SK-N-SH (cell line): ENCODE results near the gene RBM44. TPM values are rescaled to one million over a fixed set of nuclear protein-coding genes. Genes with fewer than 3 reads are reported as not detected.

Experiments
- CTCF ChIA-PET: fragments of 300-600, 350-600 bp; formaldehyde crosslinking; extraction: SDS; loops from one replicate; lab custom pipeline; 2021; lab: Yijun Ruan, JAX
- POLR2A ChIA-PET: fragments of 350-600 bp; sonication (Branson Sonifier 250); formaldehyde crosslinking; extraction: SDS; loops from one replicate; lab custom pipeline; 2020; ENCODE audit warnings: antibody characterized with exemption, inconsistent platforms; lab: Yijun Ruan, JAX
- DNase-seq: peaks from one replicate; pipeline ENCODE4 v3.0.0; 2012
- H2AFZ ChIP-seq: fragments of 200-600 bp; sonication (generic); 2 replicates; pipeline ENCODE4 v1.8.1; 2016; ENCODE audit warnings: antibody characterized with exemption, mild to moderate bottlenecking, low read depth
- H3F3A ChIP-seq: fragments of 200-600 bp; sonication (generic); replicated peaks from 2 replicates; pipeline ENCODE3; 2016; ENCODE audit warnings: antibody characterized with exemption, mild to moderate bottlenecking; ENCODE audit not compliant: insufficient read depth
- H3K27ac ChIP-seq, 2 experiments: fragments of 200-500 bp in 1 of 2; fragments of 200-600 bp in 1 of 2; sonication (Bioruptor generic) in 1 of 2; sonication (generic), shearing (Covaris generic) in 1 of 2; 2 replicates each; pipeline versions ENCODE4 v1.5.1 to v1.6.1; 2014 to 2016; ENCODE audit warnings: low read depth in 2 of 2, inconsistent platforms in 1 of 2, low read length in 1 of 2, mild to moderate bottlenecking in 1 of 2, mixed read lengths in 1 of 2
- H3K27me3 ChIP-seq: fragments of 200-600 bp; sonication (generic), shearing (Covaris generic); 2 replicates; pipeline ENCODE4 v1.6.1; 2016; ENCODE audit warnings: mixed run types; ENCODE audit not compliant: insufficient read depth
- H3K36me3 ChIP-seq, 2 experiments: fragments of 200-500 bp in 1 of 2; fragments of 200-600 bp in 1 of 2; sonication (Bioruptor generic) in 1 of 2; sonication (generic) in 1 of 2; replicated peaks in 1 of 2; 2 replicates each; pipeline versions ENCODE3 to v1.5.1; 2014 to 2016; ENCODE audit warnings: low read length in 1 of 2, mild to moderate bottlenecking in 1 of 2; ENCODE audit not compliant: insufficient read depth in 2 of 2, control insufficient read depth in 1 of 2
- H3K4me1 ChIP-seq, 2 experiments: fragments of 200-500 bp in 1 of 2; fragments of 200-600 bp in 1 of 2; sonication (Bioruptor generic) in 1 of 2; sonication (generic), shearing (Covaris generic) in 1 of 2; 2 replicates each; pipeline versions ENCODE4 v1.5.1 to v1.6.1; 2014 to 2016; ENCODE audit warnings: low read depth in 1 of 2, low read length in 1 of 2, mixed run types in 1 of 2; ENCODE audit not compliant: insufficient read depth in 2 of 2, control insufficient read depth in 1 of 2
- H3K4me2 ChIP-seq: fragments of 200-600 bp; sonication (generic), shearing (Covaris generic); 2 replicates; pipeline ENCODE4 v1.6.1; 2017; ENCODE audit warnings: mixed run types
- H3K4me3 ChIP-seq, 2 experiments: fragments of 200-500 bp in 1 of 2; fragments of 200-600 bp in 1 of 2; sonication (Bioruptor generic) in 1 of 2; sonication (generic), shearing (Covaris generic) in 1 of 2; 2 replicates each; pipeline versions ENCODE4 v1.5.1 to v1.8.1; 2014 to 2016; ENCODE audit warnings: low read depth in 2 of 2, inconsistent platforms in 1 of 2, low read length in 1 of 2, mild to moderate bottlenecking in 1 of 2, mixed read lengths in 1 of 2, moderate library complexity in 1 of 2
- H3K79me2 ChIP-seq: fragments of 200-600 bp; sonication (generic); 2 replicates; pipeline ENCODE4 v1.8.1; 2017; ENCODE audit warnings: mild to moderate bottlenecking; ENCODE audit not compliant: insufficient read depth
- H3K9ac ChIP-seq: fragments of 200-600 bp; sonication (generic); 2 replicates; pipeline ENCODE4 v1.6.1; 2017; ENCODE audit warnings: mixed run types
- H3K9me2 ChIP-seq: fragments of 200-600 bp; sonication (generic); 2 replicates; pipeline ENCODE4 v1.6.1; 2017; ENCODE audit warnings: mixed run types
- H3K9me3 ChIP-seq: fragments of 200-600 bp; sonication (generic); 2 replicates; pipeline ENCODE4 v1.6.1; 2017; ENCODE audit warnings: mixed run types, mild to moderate bottlenecking, moderate library complexity
- H4K20me1 ChIP-seq: fragments of 200-600 bp; sonication (generic); 2 replicates; pipeline ENCODE4 v1.6.1; 2017; ENCODE audit warnings: mild to moderate bottlenecking, mixed run types; ENCODE audit not compliant: insufficient read depth
- EZH2phosphoT487 ChIP-seq: fragments of 200-600 bp; sonication (generic); IDR thresholded peaks from 2 replicates; pipeline ENCODE4 v1.6.1; 2017; ENCODE audit warnings: low read depth, mixed run types, mild to moderate bottlenecking, antibody characterized with exemption, moderate library complexity, borderline replicate concordance
- PBX3 ChIP-seq: IDR thresholded peaks from 2 replicates; pipeline ENCODE4; 2012
- SIN3A ChIP-seq: IDR thresholded peaks from 2 replicates; pipeline ENCODE4 v1.6.1; 2012; ENCODE audit warnings: low read depth, mild to moderate bottlenecking, low read length, moderate library complexity, borderline replicate concordance
- SMC3 ChIP-seq: IDR thresholded peaks from 2 replicates; pipeline ENCODE4 v1.6.1; 2012; ENCODE audit warnings: low read depth, low read length, improper control_type of control experiment
- TAF1 ChIP-seq: IDR thresholded peaks from 2 replicates; pipeline ENCODE4 v1.6.1; 2012; ENCODE audit warnings: low read depth, mild to moderate bottlenecking, low read length, moderate library complexity, borderline replicate concordance
- WGBS: methylation state at CpG from one replicate; pipeline ENCODE4 v1.1.6; 2017; ENCODE audit warnings: low lambda C conversion rate; 5-methylcytosine and 5-hydroxymethylcytosine counted together
- polyA plus RNA-seq, 3 experiments: library from polyadenylated mRNA; depleted of rRNA; stranded (reverse); fragments of >200 nt; gene quantifications; 2 replicates each; pipeline ENCODE4 v1.2.3, GENCODE V29; 2012
- TF ChIP-seq, protein P1 (sequence below): fragments of 200-600 bp; sonication (generic); IDR thresholded peaks from 2 replicates; pipeline ENCODE4 v1.6.1; 2017; ENCODE audit warnings: antibody characterized with exemption, mild to moderate bottlenecking, moderate library complexity
- TF ChIP-seq, protein P2 (sequence below): IDR thresholded peaks from 2 replicates; pipeline ENCODE4 v1.6.1; 2012; ENCODE audit warnings: mild to moderate bottlenecking, low read depth, low read length, moderate library complexity

The RBM44 gene
- polyA plus RNA-seq, 1 of the 3 experiments (the other 2 are of a cell fraction) = 0.30 TPM

- TF ChIP-seq PBX3 (no peak), SMC3 (no peak), SIN3A (no peak)
- TF ChIP-seq, protein P1, sequence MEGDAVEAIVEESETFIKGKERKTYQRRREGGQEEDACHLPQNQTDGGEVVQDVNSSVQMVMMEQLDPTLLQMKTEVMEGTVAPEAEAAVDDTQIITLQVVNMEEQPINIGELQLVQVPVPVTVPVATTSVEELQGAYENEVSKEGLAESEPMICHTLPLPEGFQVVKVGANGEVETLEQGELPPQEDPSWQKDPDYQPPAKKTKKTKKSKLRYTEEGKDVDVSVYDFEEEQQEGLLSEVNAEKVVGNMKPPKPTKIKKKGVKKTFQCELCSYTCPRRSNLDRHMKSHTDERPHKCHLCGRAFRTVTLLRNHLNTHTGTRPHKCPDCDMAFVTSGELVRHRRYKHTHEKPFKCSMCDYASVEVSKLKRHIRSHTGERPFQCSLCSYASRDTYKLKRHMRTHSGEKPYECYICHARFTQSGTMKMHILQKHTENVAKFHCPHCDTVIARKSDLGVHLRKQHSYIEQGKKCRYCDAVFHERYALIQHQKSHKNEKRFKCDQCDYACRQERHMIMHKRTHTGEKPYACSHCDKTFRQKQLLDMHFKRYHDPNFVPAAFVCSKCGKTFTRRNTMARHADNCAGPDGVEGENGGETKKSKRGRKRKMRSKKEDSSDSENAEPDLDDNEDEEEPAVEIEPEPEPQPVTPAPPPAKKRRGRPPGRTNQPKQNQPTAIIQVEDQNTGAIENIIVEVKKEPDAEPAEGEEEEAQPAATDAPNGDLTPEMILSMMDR = no peak
These were observed 63.4 kb downstream of the RBM44 start (continued) for GRCh38 chr2:237861875-237862527.

DNA sequence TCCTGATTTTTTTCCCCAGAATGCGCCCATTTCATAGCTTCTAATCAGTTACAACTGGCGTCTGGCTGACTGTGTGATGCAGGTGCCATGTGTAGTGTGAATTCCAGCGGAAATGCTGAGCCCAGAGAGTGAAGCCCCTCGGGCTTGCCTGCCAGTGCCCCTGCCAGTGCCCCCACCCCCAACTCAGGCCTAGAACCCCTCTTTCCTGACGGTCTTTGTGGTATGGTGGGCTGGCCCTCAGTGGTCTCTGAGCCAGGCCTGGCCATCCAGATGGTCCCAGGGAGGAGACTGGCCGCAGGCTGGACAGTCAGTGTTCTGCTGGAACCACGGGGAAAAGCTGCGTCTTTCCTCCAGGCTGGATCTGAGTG, 63.9 kb downstream of the RBM44 start:
- H3K9me2 ChIP-seq = no peaks in the 10 kb centered on the region
- 100% methylated on average over 2 of the region's 8 CpGs for WGBS
- no peaks in the 10 kb centered on the region for H3K36me3 ChIP-seq
- H3K9ac ChIP-seq = no peak overlapping the region
- TF ChIP-seq EZH2phosphoT487 (no peak), TAF1 (no peak)
- TF ChIP-seq, protein P2, sequence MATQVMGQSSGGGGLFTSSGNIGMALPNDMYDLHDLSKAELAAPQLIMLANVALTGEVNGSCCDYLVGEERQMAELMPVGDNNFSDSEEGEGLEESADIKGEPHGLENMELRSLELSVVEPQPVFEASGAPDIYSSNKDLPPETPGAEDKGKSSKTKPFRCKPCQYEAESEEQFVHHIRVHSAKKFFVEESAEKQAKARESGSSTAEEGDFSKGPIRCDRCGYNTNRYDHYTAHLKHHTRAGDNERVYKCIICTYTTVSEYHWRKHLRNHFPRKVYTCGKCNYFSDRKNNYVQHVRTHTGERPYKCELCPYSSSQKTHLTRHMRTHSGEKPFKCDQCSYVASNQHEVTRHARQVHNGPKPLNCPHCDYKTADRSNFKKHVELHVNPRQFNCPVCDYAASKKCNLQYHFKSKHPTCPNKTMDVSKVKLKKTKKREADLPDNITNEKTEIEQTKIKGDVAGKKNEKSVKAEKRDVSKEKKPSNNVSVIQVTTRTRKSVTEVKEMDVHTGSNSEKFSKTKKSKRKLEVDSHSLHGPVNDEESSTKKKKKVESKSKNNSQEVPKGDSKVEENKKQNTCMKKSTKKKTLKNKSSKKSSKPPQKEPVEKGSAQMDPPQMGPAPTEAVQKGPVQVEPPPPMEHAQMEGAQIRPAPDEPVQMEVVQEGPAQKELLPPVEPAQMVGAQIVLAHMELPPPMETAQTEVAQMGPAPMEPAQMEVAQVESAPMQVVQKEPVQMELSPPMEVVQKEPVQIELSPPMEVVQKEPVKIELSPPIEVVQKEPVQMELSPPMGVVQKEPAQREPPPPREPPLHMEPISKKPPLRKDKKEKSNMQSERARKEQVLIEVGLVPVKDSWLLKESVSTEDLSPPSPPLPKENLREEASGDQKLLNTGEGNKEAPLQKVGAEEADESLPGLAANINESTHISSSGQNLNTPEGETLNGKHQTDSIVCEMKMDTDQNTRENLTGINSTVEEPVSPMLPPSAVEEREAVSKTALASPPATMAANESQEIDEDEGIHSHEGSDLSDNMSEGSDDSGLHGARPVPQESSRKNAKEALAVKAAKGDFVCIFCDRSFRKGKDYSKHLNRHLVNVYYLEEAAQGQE = no peak
- TF ChIP-seq, all 33 proteins: peak for 0
- H3K9me3 ChIP-seq = no peaks in the 10 kb centered on the region
- H3K27me3 ChIP-seq = no peaks in the 10 kb centered on the region
- H3K4me1 ChIP-seq = peaks cover 23 to 75% of the 10 kb centered on the region in 2 experiments
- H2AFZ ChIP-seq = no peak overlapping the region
- ChIA-PET CTCF (interaction anchor here (0.7 to 8.0 kb wide), 3 partner anchors 22 to 350 kb away, joined by 3 to 71 read pairs (median 58); no protein-coding TSS in a partner anchor), POLR2A (interaction anchor here (4.1 kb wide), 1 partner anchor 24 kb away, joined by 24 read pairs; no protein-coding TSS in a partner anchor)
- H3F3A ChIP-seq = peaks cover 6% of the 10 kb centered on the region
- H3K79me2 ChIP-seq = no peaks in the 10 kb centered on the region
- peak overlapping the region in 1 of 2 experiments; percentile 96; a peak in 2 of 4 replicates for H3K27ac ChIP-seq
- no peak overlapping the region for H3K4me3 ChIP-seq
- H4K20me1 ChIP-seq = no peaks in the 10 kb centered on the region
- no peak for DNase-seq
- H3K4me2 ChIP-seq = no peak overlapping the region
